Right lobe of liver (tissue), 4 donors: ENCODE results near the gene JMY.

Experiments
- CTCF ChIP-seq, 4 donors: fragments of 200-600 bp in 3 of 4; fragments of 450-650 bp in 1 of 4; IDR thresholded peaks; one replicate each; pipeline versions ENCODE4 v1.5.1 to v1.8.0; 2016 to 2022; ENCODE audit warnings: antibody characterized with exemption in 4 of 4, mild to moderate bottlenecking in 2 of 4
- POLR2A ChIP-seq: fragments of 450-650 bp; IDR thresholded peaks from one replicate; pipeline ENCODE4 v1.6.1; 2017; ENCODE audit warnings: antibody characterized with exemption, mild to moderate bottlenecking
- donor health status: DM: no; HTN: no; CAD: no.
- donor health status: DM: no; HTN: no; CAD: no.
- donor health status: DM: no; HTN: yes; CAD: no.

GRCh38 chr5:79258801-79259200 lies 22.9 kb downstream of the JMY start:
- no peak for TF ChIP-seq CTCF (IDR thresholded peaks at IDR 0.05)
- TF ChIP-seq POLR2A = no peak
